ENCODE data around the gene SLC49A4.

SLC49A4 gene

GRCh38 chr3:122916084-122916483 is 121.2 kb downstream of the SLC49A4 start:
- no peak for DNase-seq (ENCODE audit: low spot score)
- TF ChIP-seq, protein P1, sequence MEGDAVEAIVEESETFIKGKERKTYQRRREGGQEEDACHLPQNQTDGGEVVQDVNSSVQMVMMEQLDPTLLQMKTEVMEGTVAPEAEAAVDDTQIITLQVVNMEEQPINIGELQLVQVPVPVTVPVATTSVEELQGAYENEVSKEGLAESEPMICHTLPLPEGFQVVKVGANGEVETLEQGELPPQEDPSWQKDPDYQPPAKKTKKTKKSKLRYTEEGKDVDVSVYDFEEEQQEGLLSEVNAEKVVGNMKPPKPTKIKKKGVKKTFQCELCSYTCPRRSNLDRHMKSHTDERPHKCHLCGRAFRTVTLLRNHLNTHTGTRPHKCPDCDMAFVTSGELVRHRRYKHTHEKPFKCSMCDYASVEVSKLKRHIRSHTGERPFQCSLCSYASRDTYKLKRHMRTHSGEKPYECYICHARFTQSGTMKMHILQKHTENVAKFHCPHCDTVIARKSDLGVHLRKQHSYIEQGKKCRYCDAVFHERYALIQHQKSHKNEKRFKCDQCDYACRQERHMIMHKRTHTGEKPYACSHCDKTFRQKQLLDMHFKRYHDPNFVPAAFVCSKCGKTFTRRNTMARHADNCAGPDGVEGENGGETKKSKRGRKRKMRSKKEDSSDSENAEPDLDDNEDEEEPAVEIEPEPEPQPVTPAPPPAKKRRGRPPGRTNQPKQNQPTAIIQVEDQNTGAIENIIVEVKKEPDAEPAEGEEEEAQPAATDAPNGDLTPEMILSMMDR (IDR thresholded peaks at IDR 0.05; ENCODE audit: borderline replicate concordance, control extremely low read depth, extremely low read depth, insufficient read depth, missing control alignments): no peak
- in situ Hi-C loops (cut with MboI; ENCODE audit: low sequenced_read_pairs, unreplicated experiment): no loop called here

- peak; percentile 66 for DNase-seq (ENCODE audit: low spot score)
- in situ Hi-C loops (cut with MboI; ENCODE audit: low sequenced_read_pairs, unreplicated experiment): no loop called here
- TF ChIP-seq, protein P1 (IDR thresholded peaks at IDR 0.05; ENCODE audit: borderline replicate concordance, control extremely low read depth, extremely low read depth, insufficient read depth, missing control alignments): no peak
These were observed 121.7 kb downstream of the SLC49A4 start for GRCh38 chr3:122916580-122916979.

GRCh38 chr3:122917412-122917811 is 122.5 kb downstream of the SLC49A4 start:
- no peak for DNase-seq (ENCODE audit: low spot score)
- in situ Hi-C loops (cut with MboI; ENCODE audit: low sequenced_read_pairs, unreplicated experiment): no loop called here
- TF ChIP-seq, protein P1 (IDR thresholded peaks at IDR 0.05; ENCODE audit: borderline replicate concordance, control extremely low read depth, extremely low read depth, insufficient read depth, missing control alignments): no peak

- TF ChIP-seq, protein P1 (IDR thresholded peaks at IDR 0.05; ENCODE audit: borderline replicate concordance, control extremely low read depth, extremely low read depth, insufficient read depth, missing control alignments): no peak
- no peak for DNase-seq (ENCODE audit: low spot score)
- in situ Hi-C loops (cut with MboI; ENCODE audit: low sequenced_read_pairs, unreplicated experiment): no loop called here
These were observed 123.9 kb downstream of the SLC49A4 start for GRCh38 chr3:122918576-122919290.

- in situ Hi-C loops (cut with MboI; ENCODE audit: low sequenced_read_pairs, unreplicated experiment): no loop called here
- TF ChIP-seq, protein P1 (IDR thresholded peaks at IDR 0.05; ENCODE audit: borderline replicate concordance, control extremely low read depth, extremely low read depth, insufficient read depth, missing control alignments): no peak
These were observed 124.4 kb downstream of the SLC49A4 start for GRCh38 chr3:122919291-122919610.

GRCh38 chr3:122920986-122921385 is 126.1 kb downstream of the SLC49A4 start:
- no peak for DNase-seq (ENCODE audit: low spot score)
- in situ Hi-C loops (cut with MboI; ENCODE audit: low sequenced_read_pairs, unreplicated experiment): no loop called here
- TF ChIP-seq, protein P1 (IDR thresholded peaks at IDR 0.05; ENCODE audit: borderline replicate concordance, control extremely low read depth, extremely low read depth, insufficient read depth, missing control alignments): no peak

More at GRCh38 chr3:122919291-122919610, 124.4 kb downstream of the SLC49A4 start:
- no peak for DNase-seq (ENCODE audit: low spot score)

Data from GM13976 (cell line).